K562 (cell line): ENCODE data around the gene CYP11A1. TPM values are rescaled to one million over a fixed set of nuclear protein-coding genes. Genes with fewer than 3 reads are reported as not detected.

ENCODE experiments used
- ATF1 ChIP-seq, 2 experiments: fragments of 450-650 bp in 1 of 2; IDR thresholded peaks; 2 replicates each; pipeline ENCODE4 v1.6.1; 2016; ENCODE audit warnings: missing compliant biosample characterization in 1 of 2, missing genetic modification characterization in 1 of 2
- CHCHD3 ChIP-seq: fragments of 250-450 bp; sonication (Bioruptor Pico); IDR thresholded peaks from 2 replicates; pipeline ENCODE4 v2.1.2; 2022; ENCODE audit warnings: mild to moderate bottlenecking
- CREB1 ChIP-seq, 2 experiments: sonication (generic) in 1 of 2; formaldehyde crosslinking in 1 of 2; IDR thresholded peaks; 2 replicates each; pipeline versions ENCODE4 v1.6.1 to v1.8.0; 2012 to 2022; ENCODE audit warnings: inconsistent platforms in 1 of 2, mild to moderate bottlenecking in 1 of 2, missing genetic modification reagents in 1 of 2, moderate library complexity in 1 of 2
- ETV5 ChIP-seq: sonication (generic); formaldehyde crosslinking; IDR thresholded peaks from 2 replicates; pipeline ENCODE4 v1.4.0; 2020; ENCODE audit warnings: low read depth, mild to moderate bottlenecking, missing genetic modification reagents
- NCOA2 ChIP-seq, 2 experiments: fragments of 450-650 bp; IDR thresholded peaks; 2 replicates each; pipeline ENCODE4 v1.6.1; 2018; ENCODE audit warnings: mild to moderate bottlenecking in 2 of 2, moderate library complexity in 1 of 2; ENCODE audit not compliant: partially characterized antibody in 2 of 2
- REST ChIP-seq, 2 experiments: fragments of 450-650 bp; formaldehyde crosslinking in 1 of 2; IDR thresholded peaks; 2 replicates each; pipeline versions ENCODE4 v1.4.0 to v1.6.1; 2014 to 2020; ENCODE audit warnings: mild to moderate bottlenecking in 2 of 2, borderline replicate concordance in 1 of 2, low read depth in 1 of 2
- RFX5 ChIP-seq: IDR thresholded peaks from 2 replicates; pipeline ENCODE4 v1.6.1; 2011; ENCODE audit warnings: low read depth, mild to moderate bottlenecking, improper control_type of control experiment, low read length
- SIRT6 ChIP-seq: IDR thresholded peaks from one replicate; pipeline ENCODE4 v1.6.1; 2012; ENCODE audit warnings: low read depth, mild to moderate bottlenecking, control low read depth, inconsistent platforms, low read length, moderate library complexity
- ZFPM2 ChIP-seq: fragments of 250-450 bp; sonication (Bioruptor Pico); IDR thresholded peaks from 2 replicates; pipeline ENCODE4 v1.5.1; 2022; ENCODE audit warnings: mild to moderate bottlenecking
- ZFX ChIP-seq: sonication (generic); formaldehyde crosslinking; IDR thresholded peaks from 2 replicates; pipeline ENCODE4 v1.8.0; 2022; ENCODE audit warnings: mild to moderate bottlenecking, missing genetic modification reagents, moderate library complexity
- ZKSCAN3 ChIP-seq: fragments of 250-450 bp; sonication (Bioruptor Pico); IDR thresholded peaks from 2 replicates; pipeline ENCODE4 v1.4.0; 2020
- ZNF175 ChIP-seq: fragments of 200-800 bp; sonication (Bioruptor generic); IDR thresholded peaks from 2 replicates; pipeline ENCODE4 v1.6.1; 2016; ENCODE audit warnings: low read depth, mild to moderate bottlenecking, missing genetic modification characterization, missing compliant biosample characterization
- ZNF197 ChIP-seq: fragments of 200-800 bp; sonication (Bioruptor generic); IDR thresholded peaks from 2 replicates; pipeline ENCODE4 v1.6.1; 2016; ENCODE audit warnings: low read depth, missing genetic modification characterization, missing compliant biosample characterization
- ZNF280B ChIP-seq: fragments of 250-450 bp; sonication (Bioruptor Pico); IDR thresholded peaks from 2 replicates; pipeline ENCODE4 v1.5.1; 2021; ENCODE audit warnings: mild to moderate bottlenecking
- ZNF561 ChIP-seq: fragments of 450-650 bp; formaldehyde crosslinking; conservative IDR thresholded peaks from 2 replicates; pipeline ENCODE4 v1.4.0; 2020; ENCODE audit warnings: mild to moderate bottlenecking, moderate library complexity
- ZNF695 ChIP-seq: fragments of 450-650 bp; formaldehyde crosslinking; IDR thresholded peaks from 2 replicates; pipeline ENCODE4 v1.4.0; 2020; ENCODE audit warnings: mild to moderate bottlenecking, moderate library complexity
- ZNF699 ChIP-seq: fragments of 250-450 bp; sonication (Bioruptor Pico); IDR thresholded peaks from 2 replicates; pipeline ENCODE4 v1.8.0; 2021; ENCODE audit warnings: mild to moderate bottlenecking, moderate library complexity; ENCODE audit not compliant: insufficient replicate concordance
- polyA plus RNA-seq, 8 experiments: library from polyadenylated mRNA; depleted of rRNA in 4 of 8; stranded (reverse) in 5 of 8; unstranded in 3 of 8; fragments of >200 nt; fragmentation: Nextera tagmentation in 2 of 8; fragmentation: Illumina TruSeq in 1 of 8; extraction: Ambion mirVana in 2 of 8; extraction: Trizol in 1 of 8; gene quantifications; 2 replicates each; pipeline versions ENCODE4 v1.2.1 to v1.2.3, GENCODE V29; 2011 to 2014; ENCODE audit warnings: inconsistent platforms in 1 of 8, missing spikeins in 1 of 8
- total RNA-seq, 7 experiments: library from RNA; depleted of rRNA in 6 of 7; stranded (reverse); fragments of >200 nt in 6 of 7; fragmentation: Illumina TruSeq in 2 of 7; extraction: Trizol in 2 of 7; gene quantifications; 2 replicates each; pipeline versions ENCODE4 v1.2.1 to v1.2.3, GENCODE V29; 2011 to 2021; ENCODE audit warnings: low replicate concordance in 1 of 7

The CYP11A1 gene
- total and polyA plus RNA-seq, 9 of the 15 experiments (the other 6 are each of a cell fraction or from before 2014, with no cell fraction given), result 0.06 to 0.24 (median 0.10) TPM; not detected in 4

GRCh38 chr15:74389241-74390048 is 22.0 kb upstream of the CYP11A1 start (continued):
- TF ChIP-seq ATF1 (CRISPR knock-in tag; IDR thresholded peaks at IDR 0.05), result no peak
- TF ChIP-seq ATF1 (tag; IDR thresholded peaks at IDR 0.05), result peak; percentile 85
- TF ChIP-seq CREB1 (IDR thresholded peaks at IDR 0.05), result peak; percentile 75; the same call in 1 of the 2 replicates
- TF ChIP-seq CREB1 (CRISPR knock-in tag; IDR thresholded peaks at IDR 0.05), result peak; percentile 52; the same call in 1 of the 2 replicates
- TF ChIP-seq ZNF197, result peak; percentile 97
- TF ChIP-seq ZFPM2 (CRISPR knock-in tag), result no peak
- peak; percentile 52 for TF ChIP-seq ZFX (CRISPR knock-in tag)
- no peak for TF ChIP-seq CHCHD3 (CRISPR knock-in tag)
- TF ChIP-seq REST (IDR thresholded peaks at IDR 0.05; ENCODE audit: borderline replicate concordance), result peak; percentile 51; the same call in 1 of the 2 replicates
- TF ChIP-seq REST (CRISPR knock-in tag; IDR thresholded peaks at IDR 0.05; ENCODE audit: low read depth), result peak; percentile 55; the same call in 1 of the 2 replicates
- peak; percentile 88 for TF ChIP-seq ZNF695 (CRISPR knock-in tag)
- TF ChIP-seq NCOA2 (IDR thresholded peaks at IDR 0.05; ENCODE audit: partially characterized antibody in 2 of 2), result peak in 1 of 2 experiments; percentile 98
- TF ChIP-seq ZKSCAN3 (CRISPR knock-in tag), result no peak
- no peak for TF ChIP-seq ZNF280B
- 0 out of 2 replicates have a peak, but pooled peaks have one; percentile 35 for TF ChIP-seq ETV5
- no peak for TF ChIP-seq ZNF699 (CRISPR knock-in tag)
- no peak for TF ChIP-seq SIRT6
- TF ChIP-seq ZNF561, result peak; percentile 69; the same call in 1 of the 2 replicates
- TF ChIP-seq RFX5, result no peak; the same call in 1 of the 2 replicates
- TF ChIP-seq ZNF175 (CRISPR knock-in tag), result peak; percentile 97
